Activated T-helper 2 cell treated with anti-CD3 and anti-CD28 coated beads, Interferon-gamma antibody, Interleukin-2, Interleukin-4, amounts not matched to agents 10 μg/mL and 5 μg/mL and 100 μg/mL, durations not matched to agents 14 hours and 24 hours and 36 hours (primary cell): ENCODE results near the gene RPN2. TPM values are rescaled to one million over a fixed set of nuclear protein-coding genes. Genes with fewer than 3 reads are reported as not detected.
"Not testable (repeated sequence)": the region's sequence is repeated elsewhere in the genome, so short reads cannot be mapped to it uniquely, and the experiment has no call there.

Source experiments
- DNase-seq: peaks from one replicate; pipeline ENCODE4 v3.0.0; 2021; ENCODE audit warnings: low spot score
- H3K27ac Mint-ChIP-seq: one replicate; pipeline ENCODE4 v1.8.0; 2021; ENCODE audit warnings: mixed read lengths
- H3K27me3 Mint-ChIP-seq: one replicate; pipeline ENCODE4 v1.8.0; 2021; ENCODE audit warnings: low read depth, mixed read lengths
- H3K36me3 Mint-ChIP-seq: one replicate; pipeline ENCODE4 v1.8.0; 2021; ENCODE audit warnings: low read depth, mixed read lengths
- H3K4me1 Mint-ChIP-seq: one replicate; pipeline ENCODE4 v1.8.0; 2021; ENCODE audit warnings: low read depth, mixed read lengths
- H3K4me3 Mint-ChIP-seq: one replicate; pipeline ENCODE4 v1.8.0; 2021; ENCODE audit warnings: low read depth, mild to moderate bottlenecking, moderate library complexity, mixed read lengths
- H3K9me3 Mint-ChIP-seq: one replicate; pipeline ENCODE4 v1.8.0; 2021; ENCODE audit warnings: mixed read lengths
- intact Hi-C: fragments of 100-400 bp; cut with micrococcal nuclease; formaldehyde crosslinking; loops from one replicate; pipeline ENCODE4 v1.15.1; 2023
- total RNA-seq: library from RNA; stranded (reverse); gene quantifications from 2 replicates; pipeline ENCODE4 v1.2.3, GENCODE V29; 2022

Gene RPN2
- total RNA-seq: 217 and 229 TPM in 2 replicates

DNA sequence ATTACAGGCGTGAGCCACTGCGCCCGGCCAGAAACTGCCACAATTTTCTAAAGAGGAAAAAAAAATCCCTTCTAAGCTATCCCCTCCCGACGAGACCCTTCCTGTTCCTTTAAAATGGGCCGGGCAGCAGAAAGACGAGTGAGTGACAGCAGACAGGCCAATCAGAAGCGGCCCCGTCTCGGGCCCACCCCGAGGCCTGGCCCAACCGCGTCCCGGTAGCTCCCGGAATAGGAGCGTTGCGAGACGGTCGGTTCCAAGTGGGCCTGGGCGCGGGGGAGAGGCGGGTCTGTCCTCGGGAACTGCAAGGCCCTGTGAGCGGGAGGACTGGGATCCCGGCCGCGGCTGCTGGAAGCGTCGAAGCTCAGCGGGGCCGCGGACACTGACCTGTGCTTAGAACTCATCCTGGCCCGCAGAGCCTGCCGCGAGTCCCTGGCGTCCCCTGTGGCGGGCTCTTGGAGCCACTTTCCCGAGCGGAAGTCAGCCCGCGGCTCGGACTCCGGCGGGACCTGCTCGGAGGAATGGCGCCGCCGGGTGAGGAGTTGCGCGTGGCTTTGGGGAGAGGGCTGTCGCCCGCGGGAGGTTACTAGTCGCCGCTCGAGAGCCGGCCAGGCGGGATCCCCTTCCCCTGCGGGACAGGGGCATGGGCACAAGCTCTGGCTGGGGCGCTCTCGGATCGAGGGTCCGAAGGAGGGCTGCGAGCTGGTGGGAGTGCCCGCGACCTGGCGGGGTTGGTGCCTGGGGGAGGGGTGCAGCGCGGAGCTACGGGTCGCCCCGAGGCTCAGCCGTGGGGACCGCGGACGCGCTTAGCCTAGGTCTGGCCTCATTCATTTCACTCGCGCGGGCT is at the start of gene RPN2, which contains the start of gene MROH8:
RPN2 (plus strand) TSS at position 492 of the 844 bp plus-strand sequence; CDS start at position 519, 27 bp downstream.
MROH8 (minus strand) TSS at position 710 of the 844 bp plus-strand sequence.
- Mint-ChIP-seq H3K4me1 (peaks cover 31% of the 10 kb centered on the region), H3K4me3 (peak within 1 kb of the TSS; percentile 89), H3K36me3 (peaks cover 16% of the 10 kb centered on the region), H3K27me3 (peaks cover 8% of the 10 kb centered on the region), H3K27ac (peak within 1 kb of the TSS; percentile 98), H3K9me3 (no peaks in the 10 kb centered on the region)
- peak; percentile 94 for DNase-seq
- intact Hi-C loops: loop anchor here (2.0 kb wide), 1 partner anchor 84 kb away; the partner anchor contains the start of gene RBL1

DNA sequence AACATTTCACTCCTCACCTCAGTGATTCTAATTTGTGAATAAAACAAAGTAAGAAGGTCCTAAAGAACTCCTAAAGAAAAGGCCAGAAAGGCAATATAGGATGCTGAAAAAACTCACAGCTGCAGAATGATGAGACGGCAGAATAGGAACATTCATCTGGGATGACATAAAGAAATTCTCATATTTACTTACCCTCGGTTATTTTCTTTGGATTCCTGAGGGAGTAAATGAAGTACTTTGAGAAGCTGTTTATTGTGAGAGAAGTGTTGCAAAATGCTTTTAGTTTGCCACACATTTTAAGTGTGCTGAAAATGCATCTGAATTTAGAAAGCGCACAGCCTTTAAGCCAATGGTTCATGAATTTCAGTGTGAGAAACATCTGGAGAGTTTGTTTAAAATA is 47.6 kb upstream of the RPN2 start:
- no peaks in the 10 kb centered on the region for H3K9me3 Mint-ChIP-seq
- no peaks in the 10 kb centered on the region for H3K36me3 Mint-ChIP-seq
- intact Hi-C loops: no loop called here
- H3K27ac Mint-ChIP-seq: no peak overlapping the region
- no peak overlapping the region for H3K4me3 Mint-ChIP-seq
- no peak for DNase-seq
- H3K27me3 Mint-ChIP-seq: peaks cover 21% of the 10 kb centered on the region
- H3K4me1 Mint-ChIP-seq: no peaks in the 10 kb centered on the region

DNA sequence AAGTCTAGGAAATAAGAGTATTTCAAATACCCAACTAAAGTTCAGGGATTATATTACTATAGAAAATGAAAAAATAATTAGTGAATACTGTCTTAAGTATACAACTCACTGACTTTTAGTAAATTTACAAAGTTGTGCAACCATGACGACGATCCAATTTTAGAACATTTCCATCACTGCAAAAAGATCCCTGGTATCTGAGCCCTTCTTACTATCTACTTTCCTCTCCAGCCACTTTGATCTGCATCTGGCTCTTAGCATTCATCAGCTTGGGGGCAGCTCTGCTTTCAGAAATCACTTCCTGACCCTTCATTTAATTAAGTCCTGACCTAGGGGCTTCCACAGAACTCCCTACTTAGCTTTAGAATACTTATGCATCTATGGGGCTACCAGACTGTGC is 45.2 kb upstream of the RPN2 start:
- no peaks in the 10 kb centered on the region for H3K9me3 Mint-ChIP-seq
- intact Hi-C loops: no loop called here
- no peak for DNase-seq
- no peaks in the 10 kb centered on the region for H3K4me1 Mint-ChIP-seq
- no peak overlapping the region for H3K4me3 Mint-ChIP-seq
- no peak overlapping the region for H3K27ac Mint-ChIP-seq
- no peaks in the 10 kb centered on the region for H3K36me3 Mint-ChIP-seq
- H3K27me3 Mint-ChIP-seq: peaks cover 19% of the 10 kb centered on the region

DNA sequence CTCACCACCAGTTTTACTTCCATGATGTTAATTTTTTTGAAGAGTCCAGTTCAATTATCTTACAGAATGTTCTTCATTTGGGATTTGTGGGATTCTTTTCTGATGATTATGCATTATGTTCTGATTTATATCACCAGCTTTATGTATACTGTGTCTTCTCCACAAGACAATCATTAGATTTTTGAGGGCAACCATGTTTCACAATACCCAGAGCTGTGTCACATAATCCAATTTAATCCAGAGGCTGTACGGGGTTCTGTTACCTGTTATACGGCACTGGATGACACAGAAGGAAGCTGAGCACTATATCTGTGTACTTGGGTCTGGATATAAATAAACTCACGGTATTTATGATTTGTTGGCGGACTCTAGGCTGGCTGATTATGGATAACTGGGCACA is 41.6 kb upstream of the RPN2 start:
- Mint-ChIP-seq H3K4me3 (no peak overlapping the region), H3K27me3 (peaks cover 9% of the 10 kb centered on the region), H3K27ac (no peak overlapping the region), H3K4me1 (no peaks in the 10 kb centered on the region), H3K9me3 (no peaks in the 10 kb centered on the region), H3K36me3 (no peaks in the 10 kb centered on the region)
- DNase-seq: no peak
- intact Hi-C loops: no loop called here

DNA sequence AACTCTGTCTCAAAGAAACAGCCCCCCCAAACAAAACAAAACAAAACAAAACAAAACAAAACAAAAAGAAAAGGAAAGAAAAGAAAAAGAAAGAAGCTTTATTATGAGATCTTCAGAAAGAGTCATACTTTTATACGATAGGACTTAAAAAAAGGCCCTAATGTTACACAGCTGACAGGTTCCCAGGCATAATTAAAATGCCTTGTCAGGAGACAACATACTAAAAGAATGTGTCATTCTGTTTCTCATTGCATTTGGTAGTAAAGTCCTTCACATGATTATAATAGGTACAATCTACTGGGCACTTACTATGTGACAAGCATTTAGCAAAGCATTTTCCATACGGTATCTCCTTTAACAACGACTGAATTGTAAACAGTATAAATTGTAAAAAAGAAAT is 36.4 kb upstream of the RPN2 start:
- Mint-ChIP-seq H3K4me1 (no peaks in the 10 kb centered on the region), H3K27ac (no peak overlapping the region), H3K27me3 (peaks cover 2% of the 10 kb centered on the region), H3K4me3 (no peak overlapping the region), H3K9me3 (no peaks in the 10 kb centered on the region), H3K36me3 (no peaks in the 10 kb centered on the region)
- intact Hi-C loops: no loop called here
- DNase-seq: no peak

DNA sequence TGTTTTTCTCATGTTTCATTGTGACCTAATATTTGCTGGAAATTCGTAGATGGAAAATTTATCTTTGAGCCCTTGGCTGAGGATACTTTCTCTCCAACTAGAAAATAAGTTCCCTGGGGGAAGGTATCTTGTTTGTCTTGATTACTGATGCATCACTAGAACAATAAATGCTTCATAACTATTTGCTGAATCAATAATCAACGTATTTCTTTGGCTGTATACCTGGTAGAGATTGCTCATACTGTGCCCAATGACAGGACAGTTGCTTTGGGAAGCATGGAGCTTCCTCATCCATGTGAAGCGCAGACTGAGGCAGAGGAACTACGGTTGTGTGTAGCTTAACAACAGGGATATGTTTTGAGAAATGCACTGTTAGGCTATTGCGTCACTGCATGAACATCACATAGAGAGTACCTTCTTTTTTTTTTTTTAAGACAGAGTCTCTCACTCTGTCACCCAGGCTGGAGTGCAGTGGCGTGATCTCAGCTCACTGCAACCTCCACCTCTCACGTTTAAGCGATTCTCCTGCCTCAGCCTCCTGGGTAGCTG is 34.2 kb upstream of the RPN2 start:
- H3K9me3 Mint-ChIP-seq: no peaks in the 10 kb centered on the region
- no peak for DNase-seq
- H3K4me3 Mint-ChIP-seq: no peak overlapping the region
- intact Hi-C loops: no loop called here
- no peaks in the 10 kb centered on the region for H3K4me1 Mint-ChIP-seq
- no peak overlapping the region for H3K27ac Mint-ChIP-seq
- H3K36me3 Mint-ChIP-seq: no peaks in the 10 kb centered on the region
- H3K27me3 Mint-ChIP-seq: no peaks in the 10 kb centered on the region

DNA sequence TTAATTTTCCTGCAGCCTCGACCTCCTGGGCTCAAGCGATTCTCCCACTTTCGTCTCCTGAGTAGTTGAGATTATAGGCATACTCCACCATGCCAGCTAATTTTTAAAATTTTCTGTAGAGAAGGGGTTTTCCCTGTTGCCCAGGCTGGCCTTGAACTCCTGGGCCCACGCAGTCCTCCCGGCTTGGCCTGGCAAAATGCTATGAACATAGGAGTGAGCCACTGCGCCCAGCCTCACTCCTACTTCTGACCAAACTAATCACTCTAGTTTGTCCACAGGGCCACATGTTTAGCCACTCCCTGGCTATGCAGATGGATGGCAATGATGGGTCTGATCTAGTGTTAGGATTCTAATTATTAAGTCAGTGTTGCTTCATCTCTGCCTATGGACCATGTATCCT is 31.9 kb upstream of the RPN2 start:
- Mint-ChIP-seq H3K27ac (no peak overlapping the region), H3K36me3 (no peaks in the 10 kb centered on the region), H3K27me3 (no peaks in the 10 kb centered on the region), H3K9me3 (no peaks in the 10 kb centered on the region), H3K4me1 (no peaks in the 10 kb centered on the region), H3K4me3 (no peak overlapping the region)
- intact Hi-C loops: no loop called here
- DNase-seq: no peak

DNA sequence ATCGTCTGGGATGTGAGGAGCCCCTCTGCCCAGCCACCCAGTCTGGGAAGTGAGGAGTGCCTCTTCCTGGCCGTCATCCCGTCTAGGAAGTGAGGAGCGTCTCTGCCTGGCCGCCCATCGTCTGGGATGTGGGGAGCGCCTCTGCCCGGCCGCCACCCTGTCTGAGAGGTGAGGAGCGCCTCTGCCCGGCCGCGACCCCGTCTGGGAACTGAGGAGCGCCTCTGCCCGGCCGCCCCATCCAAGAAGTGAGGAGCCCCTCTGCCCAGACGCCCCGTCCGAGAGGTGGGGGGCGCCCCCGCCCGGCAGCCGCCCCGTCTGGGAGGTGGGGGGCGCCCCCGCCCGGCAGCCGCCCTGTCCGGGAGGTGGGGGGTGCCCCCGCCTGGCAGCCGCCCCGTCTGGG is 28.3 kb upstream of the RPN2 start:
- H3K4me3 Mint-ChIP-seq, intact Hi-C loops, H3K4me1 Mint-ChIP-seq, H3K27me3 Mint-ChIP-seq, H3K27ac Mint-ChIP-seq, DNase-seq, H3K36me3 Mint-ChIP-seq, H3K9me3 Mint-ChIP-seq: not testable (repeated sequence)

DNA sequence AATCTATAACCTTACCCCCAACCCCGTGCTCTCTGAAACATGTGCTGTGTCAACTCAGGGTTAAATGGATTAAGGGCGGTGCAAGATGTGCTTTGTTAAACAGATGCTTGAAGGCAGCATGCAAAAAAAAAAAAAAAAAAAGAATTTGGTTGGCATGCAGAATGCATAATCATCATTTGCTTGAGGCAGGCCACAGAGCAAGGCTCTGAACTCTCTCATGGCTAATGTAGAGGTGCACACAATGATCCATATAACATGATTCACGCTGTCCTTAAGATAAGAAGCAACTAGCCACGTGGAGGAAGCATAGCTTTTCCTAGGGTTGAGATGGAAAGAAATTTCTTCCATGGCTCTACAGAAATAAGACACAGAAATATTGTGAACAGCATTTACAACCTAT is 27.6 kb upstream of the RPN2 start:
- Mint-ChIP-seq H3K4me3 (no peak overlapping the region), H3K4me1 (no peaks in the 10 kb centered on the region), H3K9me3 (no peaks in the 10 kb centered on the region), H3K27me3 (no peaks in the 10 kb centered on the region), H3K36me3 (no peaks in the 10 kb centered on the region), H3K27ac (no peak overlapping the region)
- intact Hi-C loops: no loop called here
- no peak for DNase-seq

DNA sequence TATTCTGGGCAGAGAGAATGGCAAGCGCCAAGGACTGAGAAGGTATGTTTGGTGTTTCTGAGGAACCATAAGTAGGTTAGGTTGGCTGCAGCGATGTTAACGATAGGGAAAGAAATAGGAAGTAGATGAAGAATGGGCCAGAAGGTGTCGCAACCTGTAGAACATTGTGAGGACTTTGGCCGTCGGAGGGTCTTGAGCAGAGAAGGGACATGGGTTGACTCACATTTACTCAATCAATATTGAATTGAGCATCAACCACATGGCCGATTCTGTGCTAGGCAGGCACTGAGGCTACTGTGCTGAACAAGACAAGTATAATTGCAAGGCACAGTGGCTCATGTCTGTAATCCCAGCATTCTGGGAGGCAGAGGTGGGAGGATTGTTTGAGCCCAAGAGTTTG is 26.8 kb upstream of the RPN2 start:
- intact Hi-C loops: no loop called here
- Mint-ChIP-seq H3K27me3 (no peaks in the 10 kb centered on the region), H3K27ac (no peak overlapping the region), H3K4me1 (no peaks in the 10 kb centered on the region), H3K4me3 (no peak overlapping the region), H3K36me3 (no peaks in the 10 kb centered on the region), H3K9me3 (no peaks in the 10 kb centered on the region)
- DNase-seq: no peak

DNA sequence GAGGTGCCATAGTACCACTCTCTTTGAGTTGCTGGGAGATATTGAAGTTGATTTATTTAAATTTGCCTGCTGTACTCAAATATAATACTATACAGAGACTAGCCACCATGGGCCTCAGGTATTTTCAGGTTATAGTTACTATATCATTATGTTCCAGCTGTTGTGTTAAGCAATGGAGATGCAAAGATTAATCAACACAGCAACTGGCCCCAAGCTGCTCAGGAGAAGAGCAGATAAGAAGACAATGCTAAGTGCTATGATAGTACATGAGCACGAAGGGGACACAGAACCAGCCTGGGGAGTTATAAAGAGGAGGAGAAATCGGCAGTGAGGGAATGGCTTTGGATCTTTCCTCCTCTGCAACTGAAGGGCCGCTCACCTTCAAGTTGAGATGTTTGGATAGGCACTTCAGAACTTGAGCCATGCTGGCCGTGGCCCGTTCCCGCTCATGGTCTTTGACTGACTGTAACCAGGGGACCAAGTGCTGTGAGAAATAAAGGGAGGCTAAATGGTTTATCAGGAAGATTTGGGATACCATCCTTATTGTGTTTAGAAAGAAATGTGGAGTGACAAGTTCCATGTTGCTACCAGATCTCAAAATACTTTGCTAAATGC is 24.3 kb upstream of the RPN2 start:
- H3K27me3 Mint-ChIP-seq: no peaks in the 10 kb centered on the region
- H3K36me3 Mint-ChIP-seq: no peaks in the 10 kb centered on the region
- no peaks in the 10 kb centered on the region for H3K9me3 Mint-ChIP-seq
- H3K4me1 Mint-ChIP-seq: no peaks in the 10 kb centered on the region
- no peak for DNase-seq
- H3K4me3 Mint-ChIP-seq: no peak overlapping the region
- intact Hi-C loops: no loop called here
- H3K27ac Mint-ChIP-seq: no peak overlapping the region

DNA sequence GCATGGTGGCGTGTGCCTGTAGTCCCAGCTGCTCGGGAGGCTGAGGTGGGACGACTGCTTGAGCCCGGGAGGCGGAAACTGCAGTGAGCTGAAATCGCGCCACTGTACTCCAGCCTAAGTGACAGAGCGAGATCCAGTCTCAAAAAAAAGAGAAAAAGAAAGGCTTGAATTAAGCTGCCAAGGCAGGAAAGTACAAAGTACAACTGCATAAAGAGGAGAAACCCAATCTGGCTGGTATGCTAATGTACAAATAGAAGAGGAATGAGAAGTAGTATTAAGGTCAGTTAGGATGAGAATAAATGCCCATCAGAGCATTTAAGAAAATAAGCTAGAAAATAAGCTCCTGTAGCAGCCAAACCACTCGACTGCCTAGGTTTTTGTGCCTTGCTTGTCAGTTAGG is 23.1 kb upstream of the RPN2 start:
- H3K4me1 Mint-ChIP-seq: no peaks in the 10 kb centered on the region
- DNase-seq: no peak
- H3K9me3 Mint-ChIP-seq: no peaks in the 10 kb centered on the region
- intact Hi-C loops: no loop called here
- no peaks in the 10 kb centered on the region for H3K27me3 Mint-ChIP-seq
- no peak overlapping the region for H3K4me3 Mint-ChIP-seq
- H3K27ac Mint-ChIP-seq: no peak overlapping the region
- H3K36me3 Mint-ChIP-seq: no peaks in the 10 kb centered on the region

DNA sequence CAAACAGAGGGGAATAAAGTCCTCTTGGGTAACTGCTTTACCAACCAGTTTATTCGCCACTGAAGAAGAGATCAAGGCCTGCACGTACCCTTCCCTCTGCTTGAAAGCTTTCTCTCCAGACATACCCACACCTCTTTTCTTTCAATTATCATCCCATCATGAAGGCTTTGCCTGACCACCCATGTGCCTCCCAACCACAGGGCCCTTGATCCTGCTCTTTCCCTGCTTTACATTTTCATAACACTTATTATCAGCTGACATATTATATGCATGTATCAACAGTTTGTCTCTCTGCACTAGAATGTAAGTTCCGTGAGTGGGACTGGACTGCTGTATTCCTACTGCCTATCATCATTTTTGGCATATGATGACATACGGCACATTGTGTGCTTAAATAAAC is 20.9 kb upstream of the RPN2 start:
- H3K9me3 Mint-ChIP-seq: no peaks in the 10 kb centered on the region
- no peaks in the 10 kb centered on the region for H3K4me1 Mint-ChIP-seq
- H3K4me3 Mint-ChIP-seq: no peak overlapping the region
- intact Hi-C loops: no loop called here
- H3K27me3 Mint-ChIP-seq: peaks cover 10% of the 10 kb centered on the region
- DNase-seq: no peak
- no peaks in the 10 kb centered on the region for H3K36me3 Mint-ChIP-seq
- H3K27ac Mint-ChIP-seq: no peak overlapping the region
